HepG2 (cell line): ENCODE data around the gene CARMIL3. TPM values are rescaled to one million over a fixed set of nuclear protein-coding genes. Genes with fewer than 3 reads are reported as not detected.

Experiments used
- ARID3A ChIP-seq: IDR thresholded peaks from 2 replicates; pipeline ENCODE4 v1.6.1; 2012; ENCODE audit warnings: low read depth, low read length, improper control_type of control experiment
- ETV6 ChIP-seq: sonication (generic); formaldehyde crosslinking; conservative IDR thresholded peaks from 2 replicates; pipeline ENCODE4 v1.4.0; 2020; ENCODE audit warnings: missing genetic modification reagents
- GLI4 ChIP-seq: sonication (generic); formaldehyde crosslinking; IDR thresholded peaks from 2 replicates; pipeline ENCODE4 v1.5.1; 2020; ENCODE audit warnings: missing genetic modification reagents, mild to moderate bottlenecking, moderate library complexity, borderline replicate concordance
- HOXA7 ChIP-seq: sonication (generic); formaldehyde crosslinking; IDR thresholded peaks from 2 replicates; pipeline ENCODE4 v1.8.1; 2022; ENCODE audit warnings: mild to moderate bottlenecking, missing genetic modification reagents, moderate library complexity
- NFIC ChIP-seq: IDR thresholded peaks from 2 replicates; pipeline ENCODE4 v1.6.1; 2012; ENCODE audit warnings: mild to moderate bottlenecking, low read length, inconsistent platforms
- PCBP1 ChIP-seq: fragments of 200-400 bp; formaldehyde crosslinking; IDR thresholded peaks from 2 replicates; pipeline ENCODE4 v1.6.1; 2017; ENCODE audit warnings: mild to moderate bottlenecking, low read depth, low read length, borderline replicate concordance
- POLR2AphosphoS2 ChIP-seq: IDR thresholded peaks from 2 replicates; pipeline ENCODE4 v1.6.1; 2011; ENCODE audit warnings: low read depth, low read length, improper control_type of control experiment
- PRDM4 ChIP-seq: sonication (generic); formaldehyde crosslinking; IDR thresholded peaks from 2 replicates; pipeline ENCODE4 v1.9.0; 2021; ENCODE audit warnings: missing genetic modification reagents, borderline replicate concordance
- TFDP2 ChIP-seq: sonication (generic); formaldehyde crosslinking; IDR thresholded peaks from 2 replicates; pipeline ENCODE4 v1.4.0; 2020; ENCODE audit warnings: missing genetic modification reagents
- TOPORS ChIP-seq: sonication (generic); formaldehyde crosslinking; IDR thresholded peaks from 2 replicates; pipeline ENCODE4 v1.8.0; 2023; ENCODE audit warnings: mild to moderate bottlenecking, missing genetic modification reagents
- ZNF160 ChIP-seq: sonication (generic); formaldehyde crosslinking; IDR thresholded peaks from 2 replicates; pipeline ENCODE4 v1.8.0; 2022; ENCODE audit warnings: mild to moderate bottlenecking, inconsistent platforms, missing genetic modification reagents
- ZNF326 ChIP-seq: sonication (generic); formaldehyde crosslinking; IDR thresholded peaks from 2 replicates; pipeline ENCODE4 v1.4.0; 2020; ENCODE audit warnings: missing genetic modification reagents, borderline replicate concordance
- ZNF687 ChIP-seq: sonication (generic); formaldehyde crosslinking; IDR thresholded peaks from 2 replicates; pipeline ENCODE4 v1.5.1; 2020; ENCODE audit warnings: mild to moderate bottlenecking, missing genetic modification reagents, moderate library complexity
- ZNF75D ChIP-seq: sonication (generic); formaldehyde crosslinking; IDR thresholded peaks from 2 replicates; pipeline ENCODE4 v1.8.1; 2023; ENCODE audit warnings: missing genetic modification reagents, mild to moderate bottlenecking, borderline replicate concordance
- ZNF768 ChIP-seq: sonication (generic); formaldehyde crosslinking; IDR thresholded peaks from 2 replicates; pipeline ENCODE4 v1.4.0; 2020; ENCODE audit warnings: missing genetic modification reagents
- ZNF780A ChIP-seq: sonication (generic); formaldehyde crosslinking; IDR thresholded peaks from 2 replicates; pipeline ENCODE4 v1.8.0; 2022; ENCODE audit warnings: mild to moderate bottlenecking, missing genetic modification reagents, moderate library complexity
- ZZZ3 ChIP-seq: sonication (generic); formaldehyde crosslinking; IDR thresholded peaks from 2 replicates; pipeline ENCODE4 v1.4.0; 2020; ENCODE audit warnings: missing genetic modification reagents, mild to moderate bottlenecking, borderline replicate concordance
- polyA plus RNA-seq, 8 experiments: library from polyadenylated mRNA; depleted of rRNA in 3 of 8; stranded (reverse) in 7 of 8; unstranded in 1 of 8; fragments of >200 nt; fragmentation: Illumina TruSeq in 4 of 8; extraction: Trizol in 4 of 8; gene quantifications; 2 replicates each; pipeline versions ENCODE4 v1.2.1 to v1.2.3, GENCODE V29; 2011 to 2016; ENCODE audit warnings: low read depth in 4 of 8, missing spikeins in 1 of 8, mixed read lengths in 1 of 8; ENCODE audit not compliant: insufficient read depth in 1 of 8
- total RNA-seq, 5 experiments: library from RNA; depleted of rRNA; stranded (reverse); fragments of >200 nt; fragmentation: Illumina TruSeq; extraction: Trizol; gene quantifications; 2 replicates each; pipeline ENCODE4 v1.2.3, GENCODE V29; 2016; ENCODE audit warnings: low read depth in 1 of 5

The CARMIL3 gene
- total and polyA plus RNA-seq, 2 of the 13 experiments (the other 11 are each of a cell fraction or from before 2014, with no cell fraction given), result 0.27 to 0.55 TPM

- TF ChIP-seq ARID3A (no peak), POLR2AphosphoS2 (no peak), ZNF326 (no peak), GLI4 (CRISPR knock-in tag) (peak; percentile 96), ZNF687 (CRISPR knock-in tag) (peak; percentile 95), HOXA7 (CRISPR knock-in tag) (peak; percentile 89; the same call in 1 of the 2 replicates), ZNF75D (CRISPR knock-in tag) (peak; percentile 92; the same call in 1 of the 2 replicates), TOPORS (CRISPR knock-in tag) (no peak; the same call in 1 of the 2 replicates), ZNF160 (CRISPR knock-in tag) (peak; percentile 90), ZNF768 (CRISPR knock-in tag) (peak; percentile 56; the same call in 1 of the 2 replicates), TFDP2 (CRISPR knock-in tag) (peak; percentile 80), ZNF780A (peak; percentile 25; the same call in 1 of the 2 replicates), NFIC (no peak), ETV6 (CRISPR knock-in tag) (peak; percentile 19), ZZZ3 (CRISPR knock-in tag) (no peak; the same call in 1 of the 2 replicates), PCBP1 (0 out of 2 replicates have a peak, but pooled peaks have one; percentile 13), PRDM4 (peak; percentile 88)
Observed at GRCh38 chr14:24051789-24052655, at the start of gene CARMIL3 (continued).
